Colon (tissue), 2 donors: ENCODE data around the gene TMEM200A.
"Not testable (repeated sequence)": the region's sequence is repeated elsewhere in the genome, so short reads cannot be mapped to it uniquely, and the experiment has no call there.

Experiments
- FAIRE-seq: peaks from 2 replicates; lab custom pipeline; 2012; peaks lifted over from hg19 to GRCh38; lab: Jason Lieb, UNC
- donor health status: control.
- donor health status: control.

The TMEM200A gene

GRCh38 chr6:130365166-130366106 is at the start of gene TMEM200A:
Gene TMEM200A, plus strand, starts transcription at chr6:130366017. Its CDS starts 74,406 bp downstream, at chr6:130440423.
- no peak for FAIRE-seq

DNA sequence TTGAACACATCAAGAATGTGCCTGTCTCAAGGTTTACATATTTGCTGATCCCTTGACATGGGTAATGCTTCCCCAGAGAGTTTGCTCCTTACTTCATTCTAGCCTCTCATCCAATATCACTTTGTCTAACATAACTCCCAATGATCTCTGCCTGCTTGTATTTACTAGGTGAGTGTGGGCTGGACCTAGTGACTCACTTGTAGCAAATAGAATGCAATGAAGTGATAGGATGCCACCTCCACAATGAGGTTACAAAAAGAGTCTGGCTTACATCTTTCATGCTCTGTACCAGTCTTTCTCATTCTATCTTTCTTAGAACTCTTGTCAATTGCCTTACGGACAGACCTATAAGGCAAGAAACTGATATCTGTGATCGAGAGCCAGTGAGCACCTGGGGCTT is 44.9 kb upstream of the TMEM200A start:
- no peak for FAIRE-seq

DNA sequence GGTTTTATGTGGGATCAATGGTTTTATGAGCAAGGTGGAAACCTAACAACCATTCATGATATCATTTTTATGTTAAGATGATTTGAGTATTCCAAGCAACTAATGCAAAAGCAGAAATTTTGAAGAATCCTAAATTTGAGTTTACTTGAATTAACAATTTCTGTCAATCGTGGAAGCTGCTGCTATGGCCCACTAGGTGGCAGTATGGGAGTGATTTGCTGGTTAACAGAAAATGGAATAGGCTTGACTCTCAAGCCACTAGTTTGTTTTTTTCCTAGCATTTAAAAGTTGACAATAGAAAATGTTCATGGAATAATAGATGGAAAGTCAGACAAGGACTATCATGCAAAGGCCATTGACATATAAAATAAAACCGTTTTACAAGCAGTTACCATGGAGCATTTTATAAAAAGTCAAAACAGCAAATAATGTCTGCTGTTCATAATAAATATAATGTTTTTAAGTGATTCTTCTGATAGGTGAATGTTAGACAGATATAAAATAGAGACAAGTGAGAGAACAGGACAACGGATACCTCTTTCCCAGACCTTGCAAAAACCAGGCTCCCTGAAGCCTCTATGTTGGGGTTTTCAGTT is 43.0 kb upstream of the TMEM200A start:
- FAIRE-seq: peak; percentile 41

DNA sequence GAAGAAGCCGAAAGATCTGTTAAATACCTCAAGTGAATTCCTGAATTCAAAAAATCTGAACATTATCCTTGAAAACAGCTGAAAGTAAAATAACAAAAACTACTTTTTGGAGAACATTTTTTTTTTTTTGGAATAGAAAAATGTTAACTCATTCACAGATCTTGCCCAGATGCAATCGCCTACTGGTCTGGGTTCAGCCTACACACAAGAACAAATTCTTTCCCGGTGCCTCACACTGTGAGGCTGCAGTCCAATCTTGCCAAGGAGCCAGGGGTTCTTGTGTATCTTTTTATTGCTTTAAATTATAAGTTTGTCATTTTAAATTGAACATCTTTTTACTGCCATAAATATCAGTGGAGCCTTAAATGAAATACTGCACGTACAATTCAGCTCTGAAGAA is 41.2 kb upstream of the TMEM200A start:
- FAIRE-seq: no peak

- no peak for FAIRE-seq
Observed at GRCh38 chr6:130326496-130326895, 39.3 kb upstream of the TMEM200A start.

DNA sequence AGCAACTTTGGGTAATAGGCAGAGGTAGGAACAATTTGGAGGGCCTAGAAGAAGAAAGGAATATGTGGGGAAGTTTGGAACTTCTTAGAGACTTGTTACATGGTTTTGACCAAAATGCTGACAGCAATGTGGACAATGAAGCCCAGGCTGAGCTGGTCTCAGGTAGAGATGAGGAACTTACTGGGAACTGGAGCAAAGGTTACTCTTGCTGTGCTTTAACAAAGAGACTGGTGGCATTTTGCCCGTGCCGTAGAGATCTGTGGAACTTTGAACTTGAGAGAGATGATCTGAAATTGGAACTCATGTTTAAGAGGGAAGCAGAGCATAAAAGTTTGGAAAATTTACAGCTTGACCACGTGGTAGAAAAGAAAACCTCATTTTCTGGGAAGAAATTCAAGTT is 28.3 kb upstream of the TMEM200A start:
- no peak for FAIRE-seq

DNA sequence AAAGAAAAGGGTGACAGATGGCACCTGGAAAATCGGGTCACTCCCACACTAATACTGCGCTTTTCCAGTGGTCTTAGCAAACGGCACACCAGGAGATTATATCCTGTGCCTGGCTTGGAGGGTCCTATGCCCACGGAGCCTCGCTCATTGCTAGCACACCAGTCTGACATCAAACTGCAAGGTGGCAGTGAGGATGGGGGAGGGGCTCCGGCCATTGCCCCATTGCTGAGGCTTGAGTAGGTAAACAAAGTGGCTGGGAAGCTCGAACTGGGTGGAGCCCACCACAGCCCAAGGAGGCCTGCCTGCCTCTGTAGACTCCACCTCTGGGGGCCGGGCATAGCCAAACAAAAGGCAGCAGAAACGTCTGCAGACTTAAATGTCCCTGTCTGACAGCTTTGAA is 19.5 kb upstream of the TMEM200A start:
- not testable (repeated sequence) for FAIRE-seq

DNA sequence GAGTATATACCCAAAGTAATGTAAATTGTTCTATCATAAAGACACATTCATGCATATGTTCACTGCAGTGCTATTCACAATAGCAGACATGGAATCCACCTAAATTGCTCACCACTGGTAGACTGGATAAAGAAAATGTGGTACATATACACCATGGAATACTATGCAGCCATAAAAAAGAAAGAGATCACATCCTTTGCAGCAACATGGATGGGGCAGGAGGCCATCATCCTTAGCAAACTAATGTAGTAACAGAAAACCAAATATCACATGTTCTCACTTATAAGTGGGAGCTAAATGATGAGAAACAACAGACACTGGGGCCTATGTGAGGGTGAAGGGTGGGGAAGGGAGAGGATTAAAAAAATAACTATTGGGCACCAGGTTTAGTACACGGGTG is 11.5 kb upstream of the TMEM200A start:
- no peak for FAIRE-seq

GRCh38 chr6:130355572-130355971 is 10.2 kb upstream of the TMEM200A start:
- FAIRE-seq: no peak

- no peak for FAIRE-seq
Observed at GRCh38 chr6:130357436-130357835, 8.4 kb upstream of the TMEM200A start.

- FAIRE-seq: peak; percentile 21
Observed at GRCh38 chr6:130359736-130360135, 6.1 kb upstream of the TMEM200A start.

DNA sequence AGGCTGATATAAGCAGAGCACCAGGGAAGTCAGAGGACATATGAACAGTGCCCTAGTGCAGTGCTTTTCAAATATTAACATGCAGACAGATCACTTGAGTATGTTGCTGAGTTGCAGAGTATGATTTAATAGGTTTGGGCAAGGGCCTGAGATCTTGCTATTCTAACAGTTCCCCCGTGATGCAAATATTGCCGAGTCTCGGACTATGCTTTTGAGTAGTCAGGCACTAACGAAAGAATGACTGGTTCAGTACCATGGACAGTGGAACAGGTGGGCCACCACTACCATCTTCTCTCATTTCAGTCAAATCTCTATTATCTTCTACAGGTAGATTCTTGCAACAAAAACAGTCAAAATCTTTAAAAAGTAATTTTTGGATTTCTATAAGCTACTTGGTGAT is 3.7 kb upstream of the TMEM200A start:
- FAIRE-seq: no peak

GRCh38 chr6:130364224-130364780 is 1.5 kb upstream of the TMEM200A start:
- FAIRE-seq: no peak

GRCh38 chr6:130366107-130367005 is 539 bp downstream of the TMEM200A start:
- no peak for FAIRE-seq

- FAIRE-seq: no peak
Observed at GRCh38 chr6:130367767-130368166, 1.9 kb downstream of the TMEM200A start.

DNA sequence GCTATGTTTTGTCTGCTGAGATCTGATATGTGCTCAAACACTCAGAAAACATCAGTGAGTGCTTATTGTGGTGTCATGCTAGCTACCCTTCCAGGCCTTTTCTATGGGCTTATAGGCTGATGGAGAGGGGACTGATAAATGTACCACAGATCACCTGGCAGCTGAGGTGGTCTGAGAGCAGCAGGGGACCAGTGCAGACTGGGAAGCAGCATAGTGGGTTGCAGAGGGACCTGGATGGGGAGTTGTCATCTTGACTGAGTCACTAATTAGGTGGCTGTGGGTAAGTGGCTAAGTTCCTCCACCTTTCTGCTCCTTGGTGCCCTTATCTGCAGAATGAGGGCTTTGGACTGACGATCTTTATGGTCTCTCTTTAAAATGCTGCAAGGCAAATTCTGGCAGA is 2.8 kb downstream of the TMEM200A start:
- FAIRE-seq: no peak

DNA sequence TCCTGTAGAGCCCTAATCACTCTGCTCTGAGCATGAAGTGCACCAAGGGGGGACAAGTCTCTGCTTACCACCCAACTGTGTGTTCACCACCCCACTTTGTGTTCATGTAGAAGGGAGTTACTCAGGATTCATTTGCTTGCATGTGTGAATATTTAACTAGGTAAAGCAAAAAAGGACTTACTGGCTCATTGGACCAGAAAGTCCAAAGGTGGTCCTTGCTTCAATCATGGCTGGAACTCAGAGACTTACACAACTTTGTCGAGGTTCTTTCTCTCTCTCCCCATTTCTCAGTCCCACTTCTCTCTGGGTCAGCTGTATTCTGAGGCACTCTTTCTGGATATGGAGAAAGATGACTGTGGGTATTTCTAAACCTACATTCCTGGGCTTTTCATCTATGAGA is 4.0 kb downstream of the TMEM200A start:
- no peak for FAIRE-seq

DNA sequence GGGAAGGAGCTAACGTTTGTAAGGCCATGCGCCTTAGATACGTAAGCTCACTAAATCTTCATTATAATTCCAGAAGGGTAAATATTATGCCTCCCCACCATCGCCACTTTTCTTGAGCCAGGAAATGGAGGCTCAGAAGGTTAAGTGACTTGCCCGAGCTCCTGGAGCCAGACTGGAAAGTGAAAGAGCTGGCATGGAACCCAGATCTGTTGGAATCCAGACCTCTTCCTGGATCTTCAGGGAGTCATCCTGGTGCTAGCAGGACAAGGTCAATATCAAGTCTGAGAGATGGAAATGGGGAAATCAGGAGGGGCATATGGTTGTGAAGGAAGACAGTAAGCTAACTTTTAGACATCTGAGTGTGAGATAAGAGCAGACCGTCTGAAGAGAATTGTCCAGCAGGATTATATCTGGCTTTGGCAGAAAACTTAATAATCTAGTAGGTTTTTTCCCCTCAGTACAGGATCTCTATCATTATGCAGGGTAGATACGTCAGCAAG is 6.2 kb downstream of the TMEM200A start:
- no peak for FAIRE-seq

GRCh38 chr6:130372786-130373185 is 7.0 kb downstream of the TMEM200A start:
- FAIRE-seq: no peak

DNA sequence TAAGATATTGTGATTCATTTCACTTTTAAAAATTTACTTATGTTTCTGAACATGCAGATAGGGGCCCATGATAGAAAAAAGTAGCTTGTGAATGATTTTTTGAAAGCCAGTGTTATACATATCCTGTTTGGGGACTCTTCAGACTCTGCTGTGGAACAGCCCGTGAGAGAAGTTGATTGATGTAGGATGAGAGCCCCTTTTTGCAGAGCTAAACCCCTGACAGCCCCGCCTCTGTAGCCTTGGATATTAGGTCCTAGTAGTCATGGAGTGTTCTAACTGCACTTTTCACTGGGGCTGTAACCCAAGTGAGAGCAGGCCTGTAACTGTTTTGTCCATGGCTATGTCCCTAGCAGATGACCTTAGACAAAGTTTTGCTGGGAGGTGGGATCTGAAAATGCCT is 8.2 kb downstream of the TMEM200A start:
- FAIRE-seq: no peak

DNA sequence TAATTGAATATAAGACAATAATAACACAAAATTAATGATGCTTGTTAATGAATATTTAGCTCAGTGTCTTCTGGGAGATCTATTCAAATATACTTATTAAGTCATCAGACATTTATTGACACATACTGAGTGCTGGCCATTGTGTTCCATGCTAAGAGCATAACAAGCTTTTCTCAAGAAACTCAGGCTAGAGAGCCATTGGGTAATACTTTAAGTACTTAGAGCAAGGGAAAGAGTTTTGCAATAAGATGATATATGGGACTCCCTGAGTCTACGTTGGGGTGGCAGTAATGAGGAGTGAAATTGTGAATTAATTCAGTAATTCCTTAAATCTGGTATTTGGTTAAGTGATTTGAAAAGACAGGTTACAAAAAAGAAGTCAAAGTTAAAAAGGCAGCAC is 11.1 kb downstream of the TMEM200A start:
- no peak for FAIRE-seq

- FAIRE-seq: peak; percentile 85
Observed at GRCh38 chr6:130377371-130377770, 11.6 kb downstream of the TMEM200A start.
